GM19193 (cell line): ENCODE measurements around the gene RXRA.

ENCODE experiments used
- POLR2A ChIP-seq: IDR thresholded peaks from 4 replicates; pipeline ENCODE4 v1.6.1; 2011; ENCODE audit not compliant: insufficient read depth, insufficient read length; ENCODE audit errors: extremely low read depth

RXRA gene

DNA sequence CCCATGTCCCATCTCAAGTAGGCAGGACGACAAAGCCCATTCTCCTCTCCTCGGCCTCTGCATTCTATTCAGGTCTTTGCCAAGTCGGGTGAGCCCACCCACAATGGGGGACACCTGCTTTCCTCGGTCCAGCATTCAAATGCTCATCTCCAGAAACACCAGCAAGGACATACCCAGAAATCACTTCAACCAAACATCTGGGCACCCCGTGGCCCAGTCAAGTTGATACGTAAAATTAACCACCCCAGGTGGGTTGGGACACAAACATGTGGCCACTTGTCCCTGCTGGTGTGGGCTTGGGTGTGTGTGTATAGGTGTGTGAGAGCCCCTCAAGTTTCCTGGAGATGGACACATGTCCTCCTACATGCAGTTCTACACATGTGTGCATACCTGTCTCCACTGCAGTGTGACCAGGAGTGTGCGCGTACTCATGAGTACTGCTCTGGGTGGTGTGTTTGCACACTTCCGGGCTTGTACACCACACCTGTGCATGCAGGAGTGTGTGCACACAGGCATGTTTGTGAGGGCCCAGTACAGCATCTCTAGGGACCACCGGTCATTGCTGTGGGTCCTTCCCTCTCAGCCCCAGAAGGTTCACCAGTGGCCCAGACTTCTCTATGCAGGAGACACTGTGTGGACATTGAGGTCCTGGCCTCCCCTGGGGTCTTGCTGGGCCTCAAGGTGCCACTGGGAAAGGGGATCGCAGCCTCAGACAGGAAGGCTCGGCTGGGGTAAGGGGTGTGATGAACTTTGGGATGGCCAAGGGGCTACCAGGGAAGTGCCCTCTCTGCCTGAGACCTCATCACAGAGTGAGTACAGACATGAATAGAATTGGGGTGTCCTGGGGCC lies 35.4 kb upstream of the RXRA start:
- no peak for TF ChIP-seq POLR2A

GRCh38 chr9:134291452-134291881 lies 34.8 kb upstream of the RXRA start:
- TF ChIP-seq POLR2A, result no peak

- no peak for TF ChIP-seq POLR2A
Observed at GRCh38 chr9:134291961-134292871, 34.0 kb upstream of the RXRA start.

DNA sequence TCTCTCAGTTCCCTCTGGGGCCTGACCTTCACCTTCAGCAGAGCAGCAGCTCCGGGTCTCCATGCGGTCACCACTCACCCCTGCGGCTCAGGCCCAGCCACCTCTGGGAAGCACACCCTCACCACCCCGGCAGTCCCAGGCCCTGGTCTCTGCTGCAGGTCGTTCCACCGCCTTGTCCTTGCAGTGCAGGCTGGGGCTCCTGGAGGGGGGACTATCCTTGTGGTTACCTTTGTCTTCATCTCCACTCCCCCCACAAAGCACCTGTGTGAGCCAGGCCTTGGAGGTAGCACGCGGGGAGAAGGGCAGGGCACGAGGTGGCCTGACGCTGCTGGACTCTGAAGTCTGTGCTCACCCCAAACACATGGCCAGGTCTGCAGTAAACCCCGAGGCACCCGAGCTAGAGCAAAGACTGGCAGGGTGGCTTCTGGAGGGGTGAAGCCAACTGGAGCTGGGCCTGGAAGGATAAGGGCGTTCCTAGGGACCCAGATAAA lies 33.2 kb upstream of the RXRA start:
- TF ChIP-seq POLR2A, result no peak

DNA sequence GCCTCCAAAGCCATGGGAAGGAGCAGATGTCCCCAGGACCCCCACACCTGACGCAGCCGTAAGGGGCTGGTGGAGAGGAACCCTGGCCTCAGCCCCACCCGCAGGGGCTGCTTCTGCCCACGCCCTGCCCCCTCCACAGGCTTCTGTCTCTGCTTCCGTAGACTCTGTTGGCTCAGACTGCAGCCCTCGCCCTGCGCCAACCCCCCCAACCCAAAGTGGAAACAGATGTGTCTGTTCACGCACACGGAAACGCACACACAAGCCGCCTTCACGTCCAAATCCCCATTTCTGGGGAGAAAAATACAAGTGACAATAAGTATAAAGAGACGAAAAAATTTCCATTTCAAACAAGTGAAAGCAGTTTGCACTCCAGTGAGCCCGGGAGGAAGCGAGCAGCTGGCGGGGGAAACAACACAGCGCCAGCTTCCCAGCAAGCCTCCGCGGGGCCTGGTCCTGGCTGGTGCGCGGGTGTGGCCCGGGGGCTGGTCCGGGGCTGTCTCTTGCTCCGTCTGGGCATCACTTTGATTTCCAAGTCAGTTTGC lies 32.6 kb upstream of the RXRA start:
- TF ChIP-seq POLR2A, result no peak

- TF ChIP-seq POLR2A, result no peak
Observed at GRCh38 chr9:134294153-134295071, 31.8 kb upstream of the RXRA start.

DNA sequence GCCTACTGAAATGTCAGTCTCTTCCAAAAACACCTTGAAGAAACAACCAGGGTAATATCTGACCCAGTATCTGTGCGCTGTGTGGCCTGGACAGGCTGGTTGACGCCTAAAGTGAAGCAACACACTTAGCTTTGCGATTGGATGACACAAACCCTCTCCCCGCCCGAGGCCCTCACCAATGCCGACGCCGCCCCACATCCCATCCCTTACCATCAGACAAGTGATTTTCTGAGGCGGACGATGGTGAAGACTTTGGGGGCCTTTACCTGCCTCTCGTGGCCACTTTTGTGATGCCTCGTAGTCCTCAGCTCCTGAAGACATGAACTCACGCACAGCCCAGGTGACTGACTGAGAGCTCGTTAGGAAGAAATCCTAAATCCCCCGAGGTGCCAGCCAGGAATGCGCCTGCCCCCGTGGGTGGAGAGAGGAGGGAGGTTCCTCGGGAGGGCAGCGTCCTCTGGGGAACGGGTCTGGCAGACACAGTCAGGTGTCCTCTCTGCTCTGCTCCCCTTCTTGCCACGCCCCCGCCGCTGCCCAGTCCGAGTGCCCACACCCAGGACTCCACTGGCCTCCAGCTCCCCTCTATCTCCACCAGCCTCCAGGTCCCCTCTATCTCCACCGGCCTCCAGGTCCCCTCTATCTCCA lies 31.0 kb upstream of the RXRA start:
- TF ChIP-seq POLR2A, result no peak

DNA sequence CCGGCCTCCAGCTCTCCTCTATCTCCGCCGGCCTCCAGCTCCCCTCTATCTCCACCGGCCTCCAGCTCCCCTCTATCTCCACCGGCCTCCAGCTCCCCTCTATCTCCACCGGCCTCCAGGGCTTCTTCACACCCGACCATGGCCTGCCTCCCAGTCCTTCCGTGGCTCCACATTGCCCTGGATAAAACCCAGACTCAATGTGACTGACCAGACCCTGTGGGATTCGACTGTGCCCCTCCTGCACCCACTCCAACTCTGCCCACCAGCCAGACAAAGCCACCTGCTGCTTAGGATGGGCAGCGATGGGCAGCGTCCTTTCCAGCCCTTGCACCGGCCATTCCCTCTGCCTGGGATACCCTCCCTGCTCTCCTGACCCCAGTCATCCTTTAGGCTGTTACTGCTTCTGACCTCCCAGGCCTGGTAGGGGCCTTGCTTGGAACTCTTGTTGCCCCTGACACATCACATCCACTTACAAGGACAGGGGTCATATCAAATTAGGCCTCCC lies 30.5 kb upstream of the RXRA start:
- TF ChIP-seq POLR2A, result no peak

DNA sequence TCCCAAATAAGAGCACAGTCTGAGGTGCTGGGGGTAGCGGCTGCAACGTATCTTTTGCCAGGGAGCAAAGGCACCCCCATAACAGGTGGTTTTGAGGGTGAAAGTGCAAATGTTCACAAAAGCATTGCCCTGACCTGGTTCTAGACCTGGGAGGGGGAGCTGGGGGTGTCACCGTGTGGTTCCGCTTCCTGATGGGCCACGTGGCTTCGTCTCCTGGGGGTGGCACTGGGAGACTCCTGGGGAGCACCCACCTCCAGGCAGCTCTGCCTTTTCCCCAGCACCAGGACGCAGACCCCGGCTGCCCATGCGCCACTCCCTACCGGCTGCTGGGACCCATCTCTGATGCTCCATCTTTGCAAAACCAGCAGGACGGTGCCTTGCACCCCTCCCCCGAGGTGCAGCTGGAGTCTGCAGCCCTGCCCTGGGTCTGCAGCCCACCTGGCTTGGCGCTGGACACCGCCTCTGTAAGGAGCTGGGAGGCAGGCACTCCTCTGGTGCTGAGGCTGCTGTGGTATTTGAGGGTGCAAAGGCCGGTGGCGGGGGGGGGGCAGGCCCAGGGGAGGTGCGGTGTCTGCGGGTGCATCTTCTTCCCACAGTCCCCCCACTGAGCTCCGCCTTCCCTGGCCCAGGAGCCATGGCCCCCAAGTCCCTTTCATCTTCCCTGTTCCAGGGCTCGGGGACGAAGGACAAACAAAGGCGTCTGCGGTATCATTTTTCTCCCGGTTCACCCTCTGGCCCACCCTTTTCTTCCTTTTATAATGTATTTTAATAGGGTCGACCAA lies 29.8 kb upstream of the RXRA start:
- no peak for TF ChIP-seq POLR2A

- no peak for TF ChIP-seq POLR2A
Observed at GRCh38 chr9:134297083-134297410, 29.2 kb upstream of the RXRA start.

DNA sequence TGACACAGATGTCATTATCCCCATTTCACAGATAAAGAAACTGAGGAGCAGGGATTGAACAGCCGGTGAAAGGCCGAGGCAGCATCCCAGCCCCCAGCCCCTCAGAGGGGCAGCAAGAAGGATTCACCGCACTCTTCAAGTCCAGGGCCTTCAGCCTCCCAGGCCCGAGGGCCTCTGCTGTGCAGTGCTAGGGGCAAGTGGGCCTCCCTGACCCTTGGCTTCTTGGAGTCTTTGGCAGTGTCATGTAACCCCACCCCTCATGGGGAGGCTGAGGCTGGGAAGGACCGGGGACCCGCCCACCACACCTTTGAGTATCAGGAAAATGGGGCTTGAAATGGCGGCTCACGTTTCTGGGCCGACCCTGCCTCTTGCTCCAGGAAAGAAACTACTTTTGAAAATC lies 28.7 kb upstream of the RXRA start:
- TF ChIP-seq POLR2A, result no peak

GRCh38 chr9:134298000-134298399 lies 28.3 kb upstream of the RXRA start:
- TF ChIP-seq POLR2A, result no peak

DNA sequence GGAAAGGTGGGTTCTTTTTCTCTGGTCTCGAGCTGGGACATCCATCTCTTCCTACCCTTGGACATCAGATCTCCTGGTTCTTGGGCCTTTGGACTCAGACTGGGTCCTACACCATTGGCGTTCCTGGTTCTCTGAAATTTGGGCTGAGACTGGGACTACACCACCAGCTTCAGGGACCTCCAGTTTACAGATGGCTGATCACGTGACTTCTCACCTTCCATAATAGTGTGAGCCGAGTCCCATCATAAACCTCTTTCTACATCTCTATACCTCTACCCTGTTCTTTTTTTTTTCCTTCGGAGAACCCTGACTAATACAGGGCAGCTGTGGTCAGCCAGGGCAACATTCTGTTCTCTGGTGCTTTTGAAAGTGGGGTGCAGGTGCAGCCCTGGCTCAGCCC lies 27.2 kb upstream of the RXRA start:
- TF ChIP-seq POLR2A, result no peak
